ENCODE data around the gene CLDN11.
A peak's percentile ranks its signal among the peaks of the same experiment; 100 is the strongest.

The CLDN11 gene

GRCh38 chr3:170418422-170419398 is at the start of gene CLDN11:
Gene CLDN11, plus strand, starts transcription at chr3:170418868. Its CDS starts 199 bp downstream, at chr3:170419067.
- peak in 12 of 14 donors; percentile 21 to 85 (median 66) for DNase-seq

GRCh38 chr3:170368921-170369320 is 49.7 kb upstream of the CLDN11 start:
- no peak for DNase-seq

- no peak for DNase-seq
Measured at GRCh38 chr3:170372190-170372879, 46.3 kb upstream of the CLDN11 start.

- no peak for DNase-seq
Measured at GRCh38 chr3:170383567-170383966, 35.1 kb upstream of the CLDN11 start.

- no peak for DNase-seq
Measured at GRCh38 chr3:170386468-170386867, 32.2 kb upstream of the CLDN11 start.

GRCh38 chr3:170387950-170388349 is 30.7 kb upstream of the CLDN11 start:
- DNase-seq, result no peak

- no peak for DNase-seq
Measured at GRCh38 chr3:170391108-170391507, 27.6 kb upstream of the CLDN11 start.

- no peak for DNase-seq
Measured at GRCh38 chr3:170397685-170398084, 21.0 kb upstream of the CLDN11 start.

GRCh38 chr3:170405101-170405500 is 13.6 kb upstream of the CLDN11 start:
- no peak for DNase-seq

GRCh38 chr3:170410428-170411029 is 8.1 kb upstream of the CLDN11 start:
- DNase-seq, result no peak

GRCh38 chr3:170413291-170413690 is 5.4 kb upstream of the CLDN11 start:
- no peak for DNase-seq

- peak in 2 of 14 donors; percentile 21 to 44 for DNase-seq
Measured at GRCh38 chr3:170414202-170414663, 4.4 kb upstream of the CLDN11 start.

GRCh38 chr3:170417090-170417489 is 1.6 kb upstream of the CLDN11 start:
- no peak for DNase-seq

GRCh38 chr3:170419557-170420087 is 954 bp downstream of the CLDN11 start:
- DNase-seq, result peak in 8 of 14 donors; percentile 28 to 78 (median 50)

- peak in 1 of 14 donors; percentile 57 for DNase-seq
Measured at GRCh38 chr3:170420307-170420821, 1.7 kb downstream of the CLDN11 start.

GRCh38 chr3:170421111-170421641 is 2.5 kb downstream of the CLDN11 start:
- DNase-seq, result peak in 13 of 14 donors; percentile 14 to 80 (median 62)

- DNase-seq, result no peak
Measured at GRCh38 chr3:170421758-170422157, 3.1 kb downstream of the CLDN11 start.

- DNase-seq, result peak in 3 of 14 donors; percentile 14 to 65 (median 36)
Measured at GRCh38 chr3:170423001-170423615, 4.4 kb downstream of the CLDN11 start.

- DNase-seq, result no peak
Measured at GRCh38 chr3:170424879-170425278, 6.2 kb downstream of the CLDN11 start.

- DNase-seq, result peak in 12 of 14 donors; percentile 7 to 80 (median 69)
Measured at GRCh38 chr3:170425491-170426239, 7.0 kb downstream of the CLDN11 start.

Measured in C1 segment of cervical spinal cord (tissue), 14 donors.